Glutamatergic neuron (in vitro differentiated cells): ENCODE data around the gene TCL1B. TPM values are rescaled to one million over a fixed set of nuclear protein-coding genes. Genes with fewer than 3 reads are reported as not detected.

ENCODE experiments used
- DNase-seq: peaks from one replicate; pipeline ENCODE4 v3.0.0; 2022
- H3K27ac Mint-ChIP-seq: one replicate; pipeline ENCODE4 v1.8.0; 2020; ENCODE audit warnings: mild to moderate bottlenecking, mixed read lengths, inconsistent platforms; ENCODE audit not compliant: unreplicated experiment
- H3K27me3 Mint-ChIP-seq: one replicate; pipeline ENCODE4 v1.8.0; 2020; ENCODE audit warnings: mild to moderate bottlenecking, moderate library complexity, mixed read lengths, inconsistent platforms; ENCODE audit not compliant: unreplicated experiment
- H3K36me3 Mint-ChIP-seq: one replicate; pipeline ENCODE4 v1.8.0; 2020; ENCODE audit warnings: mild to moderate bottlenecking, mixed read lengths, inconsistent platforms; ENCODE audit not compliant: unreplicated experiment
- H3K4me1 Mint-ChIP-seq: one replicate; pipeline ENCODE4 v1.8.0; 2020; ENCODE audit warnings: mild to moderate bottlenecking, low read depth, mixed read lengths, inconsistent platforms; ENCODE audit not compliant: unreplicated experiment
- H3K4me3 Mint-ChIP-seq: one replicate; pipeline ENCODE4 v1.8.0; 2020; ENCODE audit warnings: mild to moderate bottlenecking, mixed read lengths, inconsistent platforms; ENCODE audit not compliant: unreplicated experiment
- H3K9me3 Mint-ChIP-seq: one replicate; pipeline ENCODE4 v1.8.0; 2020; ENCODE audit warnings: mild to moderate bottlenecking, moderate library complexity, mixed read lengths, inconsistent platforms; ENCODE audit not compliant: unreplicated experiment
- total RNA-seq: library from RNA; stranded (reverse); fragmentation: NEBNext Ultra II Directional; extraction: Animal tissue kit (Norgen Biotek cat#: 25700); gene quantifications from one replicate; pipeline ENCODE4 v1.2.1, GENCODE V29; 2021; ENCODE audit not compliant: unreplicated experiment
- TF ChIP-seq, protein P1 (sequence below): fragments of 200-600 bp; sonication (generic); IDR thresholded peaks from one replicate; pipeline ENCODE4 v1.5.0; 2021; ENCODE audit not compliant: partially characterized antibody, unreplicated experiment

The TCL1B gene
- total RNA-seq, 1 donor from 2014 or later = not detected

DNA sequence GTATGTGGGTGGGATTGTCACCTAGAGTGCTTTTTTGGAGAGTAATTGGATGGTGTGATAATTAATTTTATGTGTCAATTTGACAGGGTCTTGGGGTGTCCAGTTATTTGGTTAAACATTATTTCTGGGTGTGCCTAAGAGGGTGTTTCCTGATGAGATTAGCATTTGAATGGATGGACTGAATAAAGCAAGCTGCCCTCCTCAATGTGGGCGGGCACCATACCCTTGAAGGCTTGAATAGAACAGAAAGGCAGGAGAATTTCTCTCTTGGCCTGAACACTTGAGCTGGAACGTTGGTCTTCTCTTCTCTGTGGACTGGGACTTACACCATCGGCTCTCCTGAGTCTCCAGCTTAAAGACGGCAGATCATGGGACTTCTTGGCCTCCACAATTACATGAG is 28.8 kb upstream of the TCL1B start:
- H3K4me3 Mint-ChIP-seq = no peak overlapping the region
- DNase-seq = no peak
- no peak overlapping the region for H3K27ac Mint-ChIP-seq
- no peaks in the 10 kb centered on the region for H3K4me1 Mint-ChIP-seq
- H3K9me3 Mint-ChIP-seq = no peaks in the 10 kb centered on the region
- no peaks in the 10 kb centered on the region for H3K27me3 Mint-ChIP-seq
- no peaks in the 10 kb centered on the region for H3K36me3 Mint-ChIP-seq
- TF ChIP-seq, protein P1, sequence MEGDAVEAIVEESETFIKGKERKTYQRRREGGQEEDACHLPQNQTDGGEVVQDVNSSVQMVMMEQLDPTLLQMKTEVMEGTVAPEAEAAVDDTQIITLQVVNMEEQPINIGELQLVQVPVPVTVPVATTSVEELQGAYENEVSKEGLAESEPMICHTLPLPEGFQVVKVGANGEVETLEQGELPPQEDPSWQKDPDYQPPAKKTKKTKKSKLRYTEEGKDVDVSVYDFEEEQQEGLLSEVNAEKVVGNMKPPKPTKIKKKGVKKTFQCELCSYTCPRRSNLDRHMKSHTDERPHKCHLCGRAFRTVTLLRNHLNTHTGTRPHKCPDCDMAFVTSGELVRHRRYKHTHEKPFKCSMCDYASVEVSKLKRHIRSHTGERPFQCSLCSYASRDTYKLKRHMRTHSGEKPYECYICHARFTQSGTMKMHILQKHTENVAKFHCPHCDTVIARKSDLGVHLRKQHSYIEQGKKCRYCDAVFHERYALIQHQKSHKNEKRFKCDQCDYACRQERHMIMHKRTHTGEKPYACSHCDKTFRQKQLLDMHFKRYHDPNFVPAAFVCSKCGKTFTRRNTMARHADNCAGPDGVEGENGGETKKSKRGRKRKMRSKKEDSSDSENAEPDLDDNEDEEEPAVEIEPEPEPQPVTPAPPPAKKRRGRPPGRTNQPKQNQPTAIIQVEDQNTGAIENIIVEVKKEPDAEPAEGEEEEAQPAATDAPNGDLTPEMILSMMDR = no peak

DNA sequence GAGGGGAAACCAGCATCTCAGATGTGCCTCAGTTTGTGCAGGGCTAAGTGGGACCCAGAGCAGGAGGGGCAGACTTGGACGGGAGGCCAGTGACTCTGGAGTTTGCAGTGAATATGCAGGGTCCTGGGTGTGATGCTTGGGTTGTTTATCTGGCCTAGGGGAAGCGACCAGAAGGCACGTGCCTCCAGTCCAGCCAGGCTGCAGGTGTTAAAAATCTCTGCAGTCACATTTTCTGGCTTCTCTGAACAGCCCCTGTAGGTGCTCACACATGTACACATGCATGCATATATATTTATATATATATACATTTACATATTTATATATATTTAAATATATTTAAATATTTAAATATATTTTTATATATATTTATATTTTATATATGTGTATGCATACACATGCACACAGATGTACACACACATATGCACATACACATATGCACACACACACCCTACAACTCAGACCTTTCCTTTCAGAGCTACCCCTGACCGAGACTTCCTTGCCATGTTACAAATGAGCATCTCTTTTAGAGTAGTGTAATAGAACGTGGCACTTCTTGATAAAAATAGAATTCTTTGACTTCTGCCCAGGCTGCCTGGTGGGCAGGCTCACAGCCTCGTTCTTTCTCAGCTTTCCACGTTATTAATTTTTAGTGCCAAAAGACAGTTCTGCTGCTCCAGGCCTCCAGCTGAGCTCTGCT is 26.8 kb upstream of the TCL1B start:
- Mint-ChIP-seq H3K27me3 (no peaks in the 10 kb centered on the region), H3K27ac (no peak overlapping the region), H3K4me3 (no peak overlapping the region), H3K4me1 (no peaks in the 10 kb centered on the region), H3K36me3 (no peaks in the 10 kb centered on the region), H3K9me3 (no peaks in the 10 kb centered on the region)
- TF ChIP-seq, protein P1 = no peak
- no peak for DNase-seq

DNA sequence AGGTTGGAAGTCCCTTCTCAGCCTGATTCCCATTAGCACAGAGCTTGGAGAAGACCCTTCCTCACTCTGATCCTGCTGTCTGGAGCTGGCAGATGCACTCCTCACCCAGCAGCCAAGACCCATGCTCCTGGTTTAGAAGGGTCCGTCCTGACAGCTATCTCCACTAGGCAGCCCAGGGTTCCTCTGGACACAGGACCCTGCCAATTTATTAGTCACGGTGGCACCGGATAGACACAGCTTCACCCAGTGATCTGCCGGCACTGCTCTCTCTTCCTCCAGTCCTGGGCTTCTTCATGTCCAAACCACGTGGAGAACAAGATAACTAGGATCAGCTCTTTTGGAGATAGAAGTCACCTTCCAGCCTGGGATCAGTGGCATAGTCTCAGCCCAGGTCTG is 26.2 kb upstream of the TCL1B start:
- Mint-ChIP-seq H3K27ac (no peak overlapping the region), H3K4me3 (no peak overlapping the region), H3K36me3 (no peaks in the 10 kb centered on the region), H3K27me3 (no peaks in the 10 kb centered on the region), H3K9me3 (no peaks in the 10 kb centered on the region), H3K4me1 (no peaks in the 10 kb centered on the region)
- DNase-seq = no peak
- TF ChIP-seq, protein P1 = no peak

DNA sequence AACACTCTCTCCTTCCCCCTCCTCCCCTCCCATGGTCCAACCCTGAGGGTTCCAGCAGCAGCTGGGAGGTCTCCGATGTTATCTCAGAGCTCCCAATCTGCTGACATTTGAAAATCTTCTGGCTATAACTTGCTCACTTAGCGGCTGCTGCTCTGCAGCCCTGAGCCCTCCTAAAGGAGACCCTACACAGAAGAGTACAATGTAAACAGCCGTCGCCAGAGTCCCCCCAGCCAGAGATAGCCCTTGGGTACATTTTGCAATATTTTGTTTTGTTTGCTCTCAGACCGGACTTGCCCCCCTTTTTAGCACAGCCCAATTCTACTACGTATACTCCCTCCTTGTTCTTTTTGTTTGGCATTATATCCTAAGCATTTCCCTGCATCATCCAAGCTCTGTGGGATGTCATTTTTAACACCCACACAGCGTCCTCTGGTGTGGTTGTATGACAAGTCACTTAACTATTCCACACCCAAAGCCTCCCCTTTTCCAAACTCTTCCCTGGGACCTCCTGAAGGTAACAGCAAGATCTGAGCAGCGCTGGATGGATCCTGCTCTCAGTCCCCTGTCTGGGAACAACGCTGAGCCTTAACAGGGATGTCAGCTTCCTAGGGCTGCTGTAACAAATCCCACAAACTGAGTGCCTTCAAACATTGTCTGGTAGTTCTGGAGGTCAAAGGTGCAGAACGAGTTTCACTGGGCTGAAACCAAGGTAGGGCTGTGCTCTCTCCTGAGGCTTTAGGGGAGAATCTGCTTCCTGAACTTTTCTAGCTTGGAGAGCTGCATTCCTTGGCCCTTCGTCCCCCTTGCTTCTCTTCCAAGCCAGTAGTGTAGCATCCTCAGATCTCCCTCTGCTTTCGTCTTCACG is 25.3 kb upstream of the TCL1B start:
- no peaks in the 10 kb centered on the region for H3K9me3 Mint-ChIP-seq
- DNase-seq = no peak
- H3K27ac Mint-ChIP-seq = no peak overlapping the region
- no peaks in the 10 kb centered on the region for H3K36me3 Mint-ChIP-seq
- H3K4me3 Mint-ChIP-seq = no peak overlapping the region
- TF ChIP-seq, protein P1 = no peak
- no peaks in the 10 kb centered on the region for H3K27me3 Mint-ChIP-seq
- H3K4me1 Mint-ChIP-seq = no peaks in the 10 kb centered on the region
